NCI-H146 (cell line): ENCODE data around the gene TNFSF8.

ENCODE experiments used
- DNase-seq: peaks from one replicate; lab custom pipeline; 2025; lab: John Stamatoyannopoulos, UW

The TNFSF8 gene

DNA sequence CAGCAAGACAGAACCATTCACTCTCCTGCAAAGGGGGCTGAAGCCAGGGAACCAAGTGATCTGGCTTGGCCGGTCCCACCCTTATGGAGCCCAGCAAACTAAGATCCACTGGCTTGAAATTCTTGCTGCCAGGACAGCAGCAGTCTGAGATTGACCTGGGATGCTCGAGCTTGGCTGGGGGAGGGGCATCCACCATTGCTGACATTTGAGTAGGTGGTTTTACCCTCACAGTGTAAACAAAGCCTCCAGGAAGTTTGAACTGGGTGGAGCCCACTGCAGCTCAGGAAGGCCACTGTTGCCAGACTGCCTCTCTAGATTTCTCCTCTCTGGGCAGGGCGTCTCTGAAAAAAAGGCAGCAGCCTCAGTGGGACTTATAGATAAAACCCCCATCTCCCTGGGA lies 60.5 kb downstream of the TNFSF8 start:
- no peak for DNase-seq

DNA sequence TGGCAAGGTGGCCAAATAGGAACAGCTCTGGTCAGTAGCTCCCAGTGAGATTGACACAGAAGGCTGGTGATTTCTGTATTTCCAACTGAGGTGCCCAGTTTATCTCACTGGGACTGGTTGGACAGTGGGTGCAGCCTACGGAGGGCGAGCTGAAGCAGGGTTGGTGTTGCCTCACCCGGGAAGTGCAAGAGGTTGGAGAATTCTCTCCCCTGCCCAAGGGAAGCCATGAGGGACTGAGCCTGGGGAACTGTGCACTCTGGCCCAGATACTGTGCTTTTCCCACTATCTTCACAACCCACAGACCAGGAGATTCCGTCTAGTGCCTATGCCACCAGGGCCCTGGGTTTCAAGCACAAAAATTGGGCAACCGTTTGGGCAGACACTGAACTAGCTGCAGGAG lies 61.0 kb downstream of the TNFSF8 start:
- no peak for DNase-seq

DNA sequence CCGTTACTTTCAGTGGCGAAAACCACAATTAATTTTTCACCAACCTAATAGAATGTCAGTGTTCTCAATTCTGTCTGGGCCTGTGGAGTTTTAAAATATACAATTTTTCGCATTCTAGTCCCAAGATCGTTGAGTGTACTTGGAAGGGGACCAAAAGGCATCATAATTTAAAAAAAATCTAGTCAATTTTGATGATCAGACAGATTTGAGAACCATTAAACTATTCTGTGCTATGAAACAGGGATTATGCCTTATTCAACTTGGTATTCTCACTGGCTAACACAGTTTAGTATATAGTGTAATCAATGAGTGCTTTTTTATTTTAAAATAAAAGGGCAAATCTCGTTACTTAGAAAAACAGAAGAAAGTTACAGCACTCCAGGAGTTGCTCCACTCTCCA lies 63.1 kb downstream of the TNFSF8 start:
- no peak for DNase-seq

DNA sequence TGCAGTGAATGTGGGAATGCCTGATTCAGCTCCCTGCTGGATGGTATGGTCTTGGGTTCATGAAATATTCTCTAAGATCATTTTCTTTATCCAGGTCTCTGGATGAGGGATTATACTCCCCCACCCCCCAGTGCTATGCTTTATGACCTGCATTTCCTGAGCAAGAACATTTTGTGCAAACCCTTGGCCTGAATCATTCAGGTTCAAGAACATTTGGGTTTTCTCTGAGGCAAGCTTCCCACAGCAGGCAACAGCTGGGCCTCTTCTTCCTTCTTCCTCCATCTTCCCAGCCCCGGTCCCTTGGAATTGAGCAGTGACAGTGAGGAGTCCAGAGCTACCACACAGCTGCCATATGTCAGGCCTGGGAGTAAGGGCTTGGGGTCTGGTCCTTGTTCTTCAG lies 65.9 kb downstream of the TNFSF8 start:
- no peak for DNase-seq

DNA sequence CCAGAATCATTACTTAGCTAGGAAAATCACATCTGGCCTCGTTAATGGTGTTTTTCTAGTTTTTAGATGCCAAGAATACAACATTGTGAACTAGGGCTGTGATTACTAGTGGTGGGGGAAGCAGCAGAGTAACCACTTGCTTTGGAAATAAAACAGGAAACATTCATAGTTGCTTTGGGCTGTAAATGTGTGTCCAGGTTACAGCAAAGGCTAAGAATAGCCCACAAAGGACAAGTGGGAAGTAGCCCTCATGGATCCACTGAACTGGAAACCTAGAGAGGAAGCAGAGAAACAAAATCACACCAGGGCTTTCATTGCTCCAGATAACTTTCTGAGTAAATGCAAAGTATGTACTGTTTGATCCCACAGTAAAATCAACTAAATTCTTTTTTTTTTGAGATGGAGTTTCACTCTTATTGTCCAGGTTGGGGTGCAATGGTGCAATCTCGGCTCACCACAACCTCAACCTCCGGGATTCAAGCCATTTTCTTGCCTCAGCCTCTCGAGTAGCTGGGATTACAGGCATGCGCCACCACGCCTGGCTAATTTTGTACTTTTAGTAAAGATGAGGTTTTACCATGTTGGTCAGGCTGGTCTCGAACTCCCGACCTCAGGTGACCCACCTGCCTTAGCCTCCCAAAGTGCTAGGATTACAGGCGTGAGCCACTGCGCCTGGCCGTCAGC lies 68.3 kb downstream of the TNFSF8 start:
- no peak for DNase-seq

DNA sequence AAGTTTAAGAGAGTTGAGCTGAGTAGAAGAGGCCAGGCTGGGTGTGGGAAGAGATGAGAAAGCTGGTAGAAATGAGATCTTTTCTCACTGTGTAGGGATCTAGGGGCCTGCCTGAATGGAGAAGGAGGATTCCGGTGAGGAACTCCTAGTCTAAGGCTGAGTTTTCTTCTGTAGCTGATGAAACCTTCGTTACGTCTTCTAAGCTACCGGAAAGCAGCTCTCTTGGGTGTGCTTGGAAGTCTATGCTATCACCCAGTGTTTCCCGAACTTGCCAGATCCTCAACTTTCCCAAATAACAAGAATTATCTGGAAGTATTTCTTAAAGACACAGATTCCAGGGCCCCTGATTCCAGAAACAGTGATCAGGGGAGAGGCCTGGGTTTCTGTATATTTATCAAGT lies 69.1 kb downstream of the TNFSF8 start:
- no peak for DNase-seq

DNA sequence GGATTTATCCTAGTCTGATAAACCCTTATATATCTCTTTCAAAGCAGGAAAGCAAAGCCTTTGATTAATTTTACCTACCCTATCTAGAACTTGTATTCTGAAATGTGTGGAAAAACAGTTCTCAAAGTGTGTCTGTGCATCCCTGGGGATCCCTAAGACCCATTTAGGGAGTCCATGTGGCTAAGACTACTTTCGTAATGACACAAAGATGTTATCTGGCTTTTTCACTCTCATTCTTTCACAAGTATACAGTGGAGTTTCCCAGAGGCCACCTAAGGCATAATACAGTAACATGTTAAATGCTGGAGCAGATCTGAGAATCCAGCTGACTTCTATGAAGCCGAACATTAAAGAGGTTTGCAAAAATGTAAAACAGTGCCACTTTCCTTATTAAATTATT lies 70.2 kb downstream of the TNFSF8 start:
- DNase-seq = no peak

DNA sequence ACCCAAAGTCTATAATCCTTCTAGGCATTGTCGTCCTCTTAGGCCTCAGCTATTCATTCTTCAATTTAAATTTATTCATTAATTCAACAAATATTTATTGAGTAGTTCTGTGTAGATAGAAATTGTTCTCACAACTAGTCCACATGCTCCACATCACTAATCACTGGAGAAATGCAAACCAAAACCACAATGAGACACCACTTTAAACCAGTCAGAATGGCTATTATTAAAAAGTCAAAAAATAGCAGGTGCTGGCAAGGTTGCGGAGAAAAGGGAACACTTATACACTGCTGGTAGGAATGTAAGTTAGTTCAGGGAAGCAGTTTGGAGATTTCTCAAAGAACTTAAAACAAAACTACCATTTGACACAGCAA lies 73.5 kb downstream of the TNFSF8 start:
- DNase-seq = no peak

DNA sequence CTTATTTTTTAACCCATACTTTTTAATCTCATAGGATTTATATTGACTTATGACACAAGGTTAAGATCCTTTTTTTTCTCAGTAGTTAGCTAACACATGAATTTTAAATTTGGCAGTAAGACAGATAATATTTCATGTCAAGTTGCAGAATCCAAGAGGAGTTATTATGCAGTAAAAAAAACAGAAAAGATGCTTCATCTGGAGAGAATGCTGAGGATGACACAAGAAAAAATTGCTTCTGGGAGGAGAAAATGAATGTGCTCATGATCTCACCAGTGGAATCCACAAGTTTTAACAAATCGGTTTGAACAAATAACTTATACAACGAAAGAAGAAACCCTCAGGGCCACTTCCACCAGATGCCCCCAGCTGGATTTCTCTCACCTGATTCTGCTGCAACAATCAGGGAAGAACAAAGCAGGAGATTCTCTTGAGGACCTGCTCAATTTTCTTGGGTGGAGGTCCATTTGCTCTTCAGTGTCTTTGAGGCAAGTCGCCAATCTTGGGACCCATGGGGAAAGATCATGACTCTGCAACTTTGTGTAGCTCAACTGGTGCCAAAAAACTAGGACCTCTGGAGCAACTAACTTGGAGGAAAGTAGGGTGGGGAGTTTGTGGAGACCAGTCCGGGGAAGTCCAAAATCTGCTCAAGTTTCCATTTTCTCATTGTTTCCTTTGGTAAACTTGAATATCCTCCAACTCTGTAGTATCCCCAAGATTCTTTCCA lies 74.0 kb downstream of the TNFSF8 start:
- DNase-seq = no peak

DNA sequence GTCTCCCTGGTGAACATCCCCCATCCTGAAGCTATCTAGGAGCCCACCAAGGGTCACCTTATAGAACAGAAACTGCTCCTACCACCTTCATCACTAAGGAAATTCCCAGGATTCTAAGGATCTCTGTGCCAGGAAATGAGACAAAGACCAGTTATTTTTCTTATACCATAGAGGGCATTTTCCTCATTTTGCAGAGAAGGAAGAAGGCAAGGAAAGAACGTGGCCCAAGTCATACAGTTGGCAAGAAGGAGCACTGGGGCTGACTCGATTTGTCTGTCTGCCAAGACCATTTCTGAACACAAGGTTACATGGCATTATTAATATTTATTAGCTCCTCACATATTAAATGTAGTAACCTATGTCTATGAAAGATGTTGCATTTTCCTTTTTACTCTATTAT lies 74.9 kb downstream of the TNFSF8 start:
- no peak for DNase-seq

DNA sequence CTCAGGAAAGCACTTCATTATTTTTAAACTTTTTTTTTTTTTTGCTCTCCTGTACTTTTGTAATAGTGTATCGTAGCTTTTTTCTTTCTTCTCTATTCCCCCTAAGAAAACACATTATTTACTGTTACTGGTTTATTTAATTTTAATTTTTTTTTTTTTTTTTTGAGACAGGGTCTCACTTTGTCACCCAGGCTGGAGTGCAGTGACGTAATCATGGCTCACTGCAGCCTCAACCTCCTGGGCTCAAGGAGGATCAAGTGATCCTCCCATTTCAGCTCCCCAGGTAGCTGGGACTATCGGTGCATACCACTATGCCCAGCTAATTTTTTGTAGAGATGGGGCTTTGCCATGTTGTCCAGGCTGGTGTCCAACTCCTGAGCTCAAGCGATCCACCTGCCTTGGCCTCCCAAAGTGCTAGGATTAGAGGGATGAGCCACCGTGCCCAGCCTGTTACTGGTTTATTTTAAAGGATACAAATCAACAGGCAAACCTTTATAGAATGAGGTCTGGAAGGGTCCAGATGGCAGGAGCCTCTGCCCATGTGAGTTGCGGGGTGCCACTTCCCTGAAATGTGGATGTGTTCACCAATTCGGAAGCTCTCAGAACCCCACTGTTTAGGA lies 75.5 kb downstream of the TNFSF8 start:
- DNase-seq = no peak

DNA sequence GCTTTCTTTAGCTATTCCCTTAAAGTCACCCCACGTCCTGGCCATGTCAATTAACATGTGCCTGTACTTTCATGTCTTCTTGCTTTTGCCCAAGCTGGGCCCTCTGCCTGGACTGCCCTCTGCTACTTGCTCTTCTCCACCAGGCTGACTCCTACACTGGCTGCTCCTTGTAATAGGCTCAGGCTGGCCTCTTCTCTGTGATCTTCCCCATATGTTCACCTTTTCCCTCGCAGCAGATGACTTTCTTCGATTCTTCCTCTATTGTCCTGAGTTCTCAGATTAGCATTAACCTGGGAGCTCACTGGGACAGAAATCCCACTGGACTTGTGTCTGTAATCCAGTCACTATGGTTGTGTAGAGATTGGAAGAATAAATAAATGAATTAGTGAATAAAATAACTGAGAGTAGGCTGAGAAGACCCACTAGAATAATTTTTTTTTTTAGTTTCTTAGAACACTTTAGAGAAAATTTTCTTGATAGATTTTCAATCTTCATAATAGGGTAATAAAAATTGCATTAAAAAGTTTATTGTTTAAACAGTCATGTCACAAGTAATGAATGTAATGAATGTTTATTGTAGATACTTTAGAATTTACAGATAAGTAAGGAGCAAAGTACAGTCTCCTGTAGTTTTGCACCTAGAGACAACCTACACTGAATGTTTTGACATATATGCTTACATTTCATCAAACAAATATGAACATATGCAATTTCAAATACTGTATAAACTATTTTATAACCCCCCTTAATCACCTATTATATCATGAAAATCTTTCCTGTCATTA lies 77.1 kb downstream of the TNFSF8 start:
- no peak for DNase-seq

DNA sequence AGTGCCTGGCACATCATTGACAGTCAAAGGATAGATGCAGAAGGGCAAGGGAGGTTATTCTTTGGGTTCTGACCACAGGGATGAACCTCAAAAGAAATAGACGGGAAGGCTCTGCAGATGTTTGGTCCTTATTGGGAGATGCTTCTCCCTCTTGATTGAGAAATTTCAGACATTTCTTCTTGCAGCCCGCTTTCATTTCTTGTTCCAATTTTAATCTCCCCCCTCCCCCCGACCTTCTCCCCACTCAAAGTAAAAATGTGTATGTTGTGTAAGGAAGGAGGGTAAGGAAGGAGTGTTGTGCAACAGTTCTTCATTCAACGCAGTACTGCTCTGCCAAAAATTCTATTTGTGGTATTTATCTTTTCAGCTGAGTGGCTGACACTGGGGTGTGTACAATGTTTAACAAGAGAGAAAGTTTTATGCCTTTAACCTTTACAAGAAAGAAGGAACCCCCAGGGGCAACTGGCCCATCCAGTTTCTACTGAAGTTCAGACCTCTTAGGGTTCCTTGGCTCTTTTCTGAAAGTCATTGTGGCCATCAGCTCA lies 78.3 kb downstream of the TNFSF8 start:
- no peak for DNase-seq

DNA sequence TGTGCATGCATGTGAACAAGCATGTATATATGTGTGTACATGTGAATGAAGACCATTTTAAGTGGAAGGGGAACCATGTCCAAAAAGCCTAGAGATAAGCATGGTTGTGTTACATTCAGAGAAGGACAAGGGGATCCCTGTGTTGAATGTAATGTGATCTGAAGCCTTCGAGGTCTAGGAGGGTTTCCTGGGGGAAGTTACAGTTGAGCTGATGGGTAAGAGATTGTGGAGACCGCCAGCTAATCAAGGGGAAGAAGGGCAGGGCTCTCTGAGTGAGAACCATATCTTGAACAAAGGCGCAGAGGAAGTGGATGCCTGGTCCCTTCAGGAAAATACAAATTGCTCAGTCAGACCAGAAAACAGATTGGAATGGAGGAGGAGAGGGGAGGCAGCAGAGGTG lies 79.1 kb downstream of the TNFSF8 start:
- no peak for DNase-seq
